Pericardium fibroblast (primary cell): Measurements from ENCODE around the gene TMEM218. TPM values are rescaled to one million over a fixed set of nuclear protein-coding genes. Genes with fewer than 3 reads are reported as not detected.

Experiments
- total RNA-seq: library from RNA; depleted of rRNA; stranded (reverse); fragments of >200 nt; gene quantifications from 2 replicates; pipeline ENCODE4 v1.2.3, GENCODE V29; 2015

The TMEM218 gene
- 19.9 and 22.1 TPM in 2 replicates for total RNA-seq

DNA sequence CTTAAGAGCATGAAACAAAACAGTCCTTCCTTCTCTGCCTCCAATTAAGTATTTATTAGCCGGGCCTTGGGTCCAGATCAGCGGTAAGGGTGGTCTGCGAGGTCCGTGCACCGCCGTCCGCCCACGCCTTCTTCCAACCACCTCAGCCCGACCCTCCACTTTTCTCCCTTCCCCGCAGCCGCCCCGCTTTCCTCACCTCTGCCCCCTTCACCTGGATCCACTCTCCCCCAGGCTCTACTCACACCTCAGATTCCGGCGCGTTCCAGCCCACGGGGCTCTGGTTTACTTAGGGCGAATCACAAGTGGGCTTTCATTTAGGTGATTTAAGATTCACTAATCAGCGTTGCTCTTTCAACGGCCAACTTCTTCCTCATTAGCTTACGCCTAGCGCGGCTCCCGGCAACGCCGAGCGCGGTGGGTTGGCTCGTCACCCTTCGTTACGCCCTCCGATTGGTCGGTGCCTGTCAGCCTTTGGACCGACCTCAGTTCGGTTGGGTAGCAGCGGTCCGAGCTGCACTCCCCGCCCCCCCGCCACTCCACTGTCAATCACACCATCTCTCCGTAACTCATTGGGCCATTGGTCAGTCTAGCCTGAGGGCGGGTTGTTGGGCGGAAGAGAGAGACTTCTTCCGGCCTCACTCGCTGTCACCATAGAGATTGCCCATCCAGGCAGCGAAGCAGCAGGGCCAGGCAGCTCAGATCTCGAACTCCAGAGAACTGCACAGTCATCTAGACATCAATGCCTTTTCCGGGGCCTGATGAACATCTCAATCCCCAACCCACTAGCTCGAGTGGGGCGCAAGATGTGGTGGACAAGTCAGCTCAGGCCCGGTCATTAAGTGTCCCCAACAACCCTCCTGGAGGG is at the start of gene TMEM218:
TMEM218 (minus strand) TSS at position 284 of the 865 bp plus-strand sequence. CDS start 9,385 bp downstream, outside the sequence.

DNA sequence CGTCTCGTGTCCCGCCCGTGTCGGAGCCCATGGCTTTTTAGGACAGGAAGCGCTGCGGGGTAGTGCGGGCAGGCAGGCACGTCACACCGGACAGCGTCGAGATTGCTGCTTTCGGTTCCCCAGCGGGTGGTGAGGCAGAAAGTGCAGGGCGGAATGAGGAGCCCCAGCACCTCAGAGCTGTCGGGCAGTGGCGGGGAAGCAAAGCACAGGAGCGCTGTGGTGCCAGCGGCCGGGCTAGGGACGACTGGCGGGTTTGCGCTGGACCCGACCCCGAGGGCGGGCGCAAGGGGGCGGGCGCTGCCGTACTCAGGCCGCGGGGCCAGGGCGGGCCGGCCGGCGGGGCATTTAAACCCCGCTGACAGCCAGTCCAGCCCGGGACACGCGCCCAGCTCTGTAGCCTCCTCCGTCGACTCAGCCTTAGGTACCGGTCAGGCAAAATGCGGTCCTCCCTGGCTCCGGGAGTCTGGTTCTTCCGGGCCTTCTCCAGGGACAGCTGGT is 48.4 kb downstream of the TMEM218 start, which contains the start of gene SLC37A2:
SLC37A2 (plus strand) TSS at position 375 of the 498 bp plus-strand sequence; CDS start at position 438, 63 bp downstream.

Other genes with a start within 250 kb of the TMEM218 start
- gene ROBO3, start 246.2 kb downstream of the TMEM218 start, total RNA-seq: 16.0 and 36.2 TPM in 2 replicates
- gene ROBO4, start 213.8 kb downstream of the TMEM218 start, total RNA-seq: 4.3 and 13.4 TPM in 2 replicates
- gene HEPN1, start 192.4 kb downstream of the TMEM218 start, total RNA-seq: not detected in 2 replicates
- gene HEPACAM, start 175.6 kb downstream of the TMEM218 start, total RNA-seq: not detected in 2 replicates
- gene CCDC15, start 157.4 kb downstream of the TMEM218 start, total RNA-seq: 1.0 and 1.1 TPM in 2 replicates
- 0.17 and 0.70 TPM in 2 replicates for gene SLC37A2, start 48.3 kb downstream of the TMEM218 start, total RNA-seq
- 5.9 and 8.2 TPM in 2 replicates for gene PKNOX2, start 53.1 kb upstream of the TMEM218 start, total RNA-seq